Stimulated activated CD8-positive, alpha-beta memory T cell treated with anti-CD3 and anti-CD28 coated beads, Interleukin-7, amount 100 ng/mL, for 4 hours (primary cell): Measurements from ENCODE around the gene NDUFC2.
"Not testable (repeated sequence)": the region's sequence is repeated elsewhere in the genome, so short reads cannot be mapped to it uniquely, and the experiment has no call there.

Experiments used
- DNase-seq, 2 donors: peaks; one replicate each; pipeline ENCODE4 v3.0.0-alpha.2; 2020; ENCODE audit warnings: low read depth in 2 of 2

The NDUFC2 gene

DNA sequence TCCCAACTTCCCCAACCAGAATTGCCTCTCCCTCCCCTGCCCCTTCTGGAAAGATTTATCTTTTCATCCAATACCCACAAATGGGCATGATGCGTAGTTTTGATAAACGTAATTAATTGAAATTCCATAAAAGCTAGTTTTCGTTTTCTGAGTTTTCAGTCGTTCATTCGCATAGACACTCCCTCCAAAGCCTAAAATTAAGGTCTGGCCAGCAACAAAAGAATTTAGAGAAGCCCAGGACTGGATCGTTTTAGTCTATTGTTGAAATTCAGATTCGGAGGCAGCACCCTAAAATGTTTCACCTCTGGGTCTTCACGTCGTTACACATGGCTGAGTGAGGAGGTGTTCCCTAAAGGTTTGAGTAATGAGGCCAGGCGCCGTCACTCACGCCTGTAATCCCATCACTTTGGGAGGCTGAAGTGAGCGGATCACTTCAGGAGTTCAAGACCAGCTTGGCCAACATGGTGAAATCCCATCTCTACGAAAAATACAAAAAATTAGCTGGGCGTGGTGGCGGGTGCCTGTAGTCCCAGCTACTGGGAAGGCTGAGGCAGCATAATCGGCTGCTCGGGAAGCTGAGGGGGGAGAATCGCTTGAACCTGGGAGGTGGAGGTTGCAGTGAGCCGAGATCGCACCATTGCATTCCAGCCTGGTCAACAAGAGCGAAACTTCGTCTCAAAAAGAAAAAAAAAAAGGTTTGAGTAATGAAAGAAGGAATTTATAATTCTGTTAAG lies 589 bp upstream of the NDUFC2 start:
- no peak for DNase-seq

DNA sequence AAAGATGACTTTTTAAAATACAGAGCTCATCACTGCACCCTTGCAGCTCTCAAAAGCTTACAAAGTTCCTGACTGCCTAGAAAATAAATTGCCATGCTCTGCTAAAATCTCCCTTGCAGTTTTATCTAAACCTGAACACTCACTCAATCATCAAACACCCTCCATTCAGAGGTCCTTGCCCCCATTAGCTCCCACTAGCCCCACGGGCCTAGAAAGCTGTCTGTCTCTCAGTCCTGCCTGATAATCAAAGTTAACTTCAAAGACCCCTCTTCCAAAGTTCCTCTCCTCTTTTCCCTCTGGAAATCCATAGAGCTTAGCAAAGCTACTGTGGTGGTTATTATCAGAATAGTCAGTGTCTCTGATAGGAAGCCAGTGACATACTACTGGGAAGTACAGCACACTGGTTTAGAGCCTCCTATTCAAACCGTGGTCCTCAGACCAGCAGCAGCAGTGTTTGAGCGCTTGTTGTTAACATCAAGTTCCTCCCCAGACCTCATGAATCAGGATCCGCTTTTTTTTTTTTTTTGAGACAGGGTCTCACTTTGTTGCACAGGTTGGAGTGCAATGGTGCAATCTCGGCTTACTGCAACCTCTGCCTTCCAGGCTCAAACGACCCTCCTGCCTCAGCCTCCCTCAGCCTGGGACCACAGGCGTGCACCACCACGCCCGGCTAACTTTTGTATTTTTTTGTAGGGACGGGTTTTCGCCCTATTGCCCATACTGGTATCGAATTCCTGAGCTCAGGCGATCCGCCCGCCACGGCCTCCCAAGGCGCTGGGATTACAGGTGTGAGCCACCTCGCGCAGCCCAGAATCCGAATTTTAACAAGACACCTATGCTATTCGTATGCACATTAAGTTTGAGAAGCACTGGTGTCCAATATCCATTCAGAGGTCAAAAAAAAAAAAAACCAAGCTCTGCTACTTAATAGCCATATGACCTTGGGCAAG lies 1.2 kb downstream of the NDUFC2 start:
- DNase-seq = no peak

DNA sequence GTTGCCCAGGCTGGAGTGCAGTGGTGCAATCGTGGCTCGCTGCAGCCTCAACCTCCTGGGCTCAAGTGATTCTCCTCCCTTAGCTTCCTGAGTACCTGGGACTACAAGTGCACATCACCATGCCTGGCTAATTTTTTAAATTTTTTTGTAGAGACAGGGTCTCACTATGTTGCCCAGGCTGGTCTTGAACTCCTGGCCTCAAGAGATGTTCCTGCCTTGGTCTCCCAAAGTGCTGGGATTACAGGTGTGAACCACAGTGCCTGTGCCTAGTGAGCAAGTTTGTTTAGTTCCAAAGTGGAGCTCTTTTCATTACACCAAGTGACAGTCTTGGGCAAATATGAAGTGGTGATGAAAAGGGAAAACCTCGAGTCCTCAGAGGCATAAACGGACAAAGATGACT lies 2.1 kb downstream of the NDUFC2 start:
- not testable (repeated sequence) for DNase-seq

DNA sequence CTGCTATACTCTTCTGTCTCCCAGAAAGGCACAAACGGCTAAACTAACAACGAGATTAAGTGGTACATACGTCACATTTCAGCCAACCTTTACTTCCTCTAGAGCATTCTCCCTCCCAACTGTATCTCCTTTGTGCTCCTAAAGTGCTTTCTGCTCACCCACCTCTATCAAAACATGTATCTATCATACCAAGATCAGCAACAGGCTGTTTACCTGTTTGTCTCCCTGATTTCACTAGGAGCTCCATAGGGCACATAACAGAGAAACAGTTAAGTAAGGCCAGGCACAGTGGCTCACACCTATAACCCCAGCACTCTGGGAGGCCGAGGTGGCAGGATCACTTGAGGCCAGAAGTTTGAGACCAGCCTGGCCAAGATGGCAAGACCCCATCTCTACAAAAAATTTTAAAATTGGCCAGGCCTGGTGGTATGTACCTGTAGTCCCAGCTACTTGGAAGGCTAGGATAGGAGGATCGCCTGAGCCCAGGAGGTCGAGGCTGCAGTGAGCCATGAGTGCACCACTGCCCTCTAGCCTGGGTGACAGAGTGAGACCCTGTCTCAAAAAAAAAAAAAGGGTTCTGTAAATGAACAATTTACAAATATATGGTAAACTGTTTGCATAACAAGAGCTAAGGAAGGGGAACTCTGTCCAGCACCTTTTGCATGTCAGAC lies 2.8 kb downstream of the NDUFC2 start:
- DNase-seq = no peak

DNA sequence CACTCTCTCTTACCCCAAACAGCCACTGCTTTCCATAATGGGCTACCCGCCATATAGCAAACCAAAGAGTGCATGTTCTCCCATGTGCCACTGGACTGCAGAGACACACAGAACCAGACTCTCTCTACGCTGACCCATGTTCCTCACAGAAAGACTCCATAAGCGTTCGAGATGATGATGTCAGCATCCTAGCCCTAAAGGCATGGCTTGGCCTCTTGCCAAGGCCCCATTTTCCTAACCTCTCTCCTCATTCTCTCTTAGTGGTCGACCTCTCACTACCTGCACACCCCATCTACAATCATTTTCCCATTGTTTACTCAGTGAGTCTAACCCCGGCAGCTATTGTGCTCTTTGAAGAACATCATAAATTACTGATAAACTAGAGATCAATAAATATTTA lies 4.9 kb downstream of the NDUFC2 start:
- DNase-seq = no peak

DNA sequence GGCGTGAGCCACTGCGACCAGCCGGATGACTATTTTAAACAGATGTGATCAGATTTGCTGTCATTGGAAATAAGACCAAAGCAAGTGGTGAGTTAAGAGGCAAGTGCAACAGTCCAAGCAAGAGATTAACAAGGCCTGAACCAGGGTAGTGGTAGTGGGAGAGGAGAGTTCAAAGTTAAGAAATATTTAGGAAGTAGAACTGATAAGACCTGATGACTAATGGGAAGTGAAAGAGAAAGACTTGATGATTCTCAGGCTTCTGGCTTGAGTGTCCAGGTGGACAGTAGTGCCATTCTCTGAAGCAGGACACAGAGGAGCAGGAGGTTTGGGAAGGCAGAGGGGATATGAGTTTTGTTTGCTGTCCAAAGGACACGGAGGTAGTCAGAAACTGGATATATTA lies 7.2 kb downstream of the NDUFC2 start:
- no peak for DNase-seq

DNA sequence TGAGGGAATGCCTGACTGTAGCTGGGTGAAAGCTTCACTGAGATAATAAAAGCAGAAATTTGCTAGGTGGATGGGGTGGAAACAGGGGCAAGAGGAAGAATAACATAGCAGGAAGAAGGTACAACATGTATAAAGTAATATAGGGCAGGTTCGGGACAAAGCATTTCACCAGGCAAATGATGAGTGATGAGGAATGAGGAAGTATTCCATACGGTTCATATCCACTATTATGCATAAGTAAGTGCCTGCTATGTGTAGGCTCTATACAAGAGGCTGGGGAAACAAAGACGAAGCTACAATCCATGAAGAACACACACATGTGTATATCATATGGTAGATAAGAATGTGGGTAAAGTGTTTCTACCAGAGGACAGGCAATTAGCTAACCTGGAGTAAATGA lies 7.9 kb downstream of the NDUFC2 start:
- no peak for DNase-seq

DNA sequence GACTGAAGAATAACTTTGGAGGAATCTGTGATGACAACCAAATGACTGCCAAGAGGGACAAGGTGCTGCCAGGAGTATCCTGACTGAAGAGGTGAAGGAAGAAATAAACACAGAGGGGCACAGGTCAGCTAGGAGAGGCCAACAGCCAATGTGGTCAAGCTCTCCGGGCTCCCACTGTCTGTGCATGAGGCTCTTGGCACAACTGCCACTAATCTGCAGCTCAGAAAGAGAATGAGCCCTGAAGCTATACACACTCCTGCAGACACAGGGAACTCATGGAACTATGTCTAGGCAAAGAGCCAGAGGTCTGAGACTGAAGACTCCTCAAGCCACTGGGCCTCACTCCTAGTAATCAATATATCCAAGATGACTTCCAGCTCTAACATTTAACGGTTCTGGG lies 9.0 kb downstream of the NDUFC2 start:
- no peak for DNase-seq

DNA sequence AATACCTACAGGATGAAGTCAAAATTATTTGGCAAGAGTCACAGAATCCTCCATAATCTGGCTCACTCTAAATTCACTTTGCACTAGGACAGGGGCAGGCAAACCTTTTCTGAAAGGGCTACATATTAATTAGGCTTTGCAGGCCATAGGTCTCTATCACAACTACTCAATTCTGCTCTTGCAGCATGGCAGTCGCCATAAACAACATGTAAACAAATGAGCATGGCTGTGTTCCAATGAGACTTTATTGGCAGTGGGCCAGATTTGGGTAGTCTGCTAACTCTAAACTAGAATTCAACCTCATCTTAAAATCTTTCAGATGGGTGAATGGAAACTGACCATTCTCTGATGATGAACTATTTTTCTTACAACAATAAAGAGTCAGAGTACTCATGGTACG lies 10.2 kb downstream of the NDUFC2 start:
- DNase-seq = no peak

DNA sequence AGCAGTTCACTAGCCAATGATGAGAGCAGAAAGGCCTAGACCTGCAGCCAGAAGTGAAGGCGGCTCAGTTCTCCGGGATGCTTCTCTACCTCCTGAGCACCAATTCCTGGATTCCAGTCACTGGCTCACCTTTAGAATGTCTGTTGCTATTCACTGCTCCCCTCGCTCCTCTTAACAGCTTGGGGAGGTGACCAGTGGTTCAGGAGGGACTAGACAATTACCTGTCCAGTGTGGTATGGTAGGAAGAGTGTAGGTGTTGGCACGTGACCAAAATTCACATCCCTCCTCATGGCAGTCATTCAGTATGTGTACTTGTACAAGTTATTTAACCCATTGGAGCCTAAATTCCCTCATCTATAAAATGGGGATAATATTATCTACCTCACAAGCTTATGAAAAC lies 12.0 kb downstream of the NDUFC2 start:
- DNase-seq = no peak

DNA sequence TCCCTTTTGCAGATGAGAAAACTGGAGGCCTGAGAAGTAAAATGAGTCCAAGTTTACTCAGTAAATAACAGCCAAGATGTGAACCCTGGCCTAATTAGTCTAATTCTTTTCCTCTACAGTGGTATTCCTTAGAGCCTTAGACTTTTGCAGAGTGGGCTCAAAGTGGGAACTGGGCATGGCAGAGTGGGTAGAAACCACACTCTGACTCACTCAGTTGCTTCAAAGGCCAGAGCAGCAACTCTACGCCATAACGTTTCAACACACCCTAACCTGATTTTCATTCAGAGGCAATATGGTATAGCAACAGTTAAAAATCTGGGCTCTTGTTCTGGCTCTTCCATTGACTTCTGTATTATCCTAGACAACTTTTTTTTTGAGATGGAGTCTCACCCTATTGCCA lies 13.2 kb downstream of the NDUFC2 start:
- DNase-seq = no peak

DNA sequence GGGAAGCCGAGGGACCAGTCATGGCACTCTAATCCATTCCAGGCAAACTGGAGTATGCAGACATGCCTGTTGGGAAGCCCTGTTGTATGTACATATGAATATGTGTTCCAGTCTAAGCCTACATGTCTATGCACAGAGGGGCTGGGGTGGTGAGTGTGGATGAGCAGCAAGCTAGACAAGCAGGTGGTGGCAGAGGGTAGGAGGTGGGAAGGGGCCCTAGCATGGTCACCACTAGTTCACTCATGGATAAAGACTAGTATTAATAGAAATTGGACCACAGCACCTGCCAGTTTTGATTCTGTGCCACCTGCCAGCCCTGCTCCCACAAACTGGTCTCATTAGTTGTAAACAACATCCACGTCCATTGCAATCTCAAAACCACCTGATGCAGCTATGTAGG lies 14.5 kb downstream of the NDUFC2 start:
- DNase-seq = no peak

DNA sequence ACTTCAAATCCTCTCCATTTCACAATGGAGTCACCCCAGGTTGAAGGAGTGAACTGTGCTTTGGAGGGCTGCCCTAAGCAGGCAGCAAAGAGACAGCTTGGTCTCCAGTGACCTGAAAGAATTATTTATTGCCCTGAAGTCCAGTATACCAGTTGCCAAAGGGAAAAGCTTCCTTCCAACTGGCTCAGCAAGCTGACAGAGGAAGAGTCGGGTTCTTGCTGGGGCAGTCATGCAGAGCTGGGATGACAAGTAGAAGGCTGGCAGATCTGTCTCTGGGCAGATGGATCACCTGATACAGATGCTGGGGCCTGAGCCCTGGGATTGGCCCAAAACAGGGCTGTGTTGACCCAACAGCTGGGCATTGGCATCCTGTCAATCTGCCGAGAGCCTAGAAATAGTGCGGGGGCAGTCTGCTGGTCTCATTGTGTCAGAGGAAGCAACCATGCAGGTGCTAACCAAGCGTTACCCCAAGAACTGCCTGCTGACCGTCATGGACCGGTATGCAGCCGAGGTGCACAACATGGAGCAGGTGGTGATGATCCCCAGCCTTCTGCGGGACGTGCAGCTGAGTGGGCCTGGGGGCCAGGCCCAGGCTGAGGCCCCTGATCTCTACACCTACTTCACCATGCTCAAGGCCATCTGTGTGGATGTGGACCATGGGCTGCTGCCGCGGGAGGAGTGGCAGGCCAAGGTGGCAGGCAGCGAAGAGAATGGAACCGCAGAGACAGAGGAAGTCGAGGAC lies 16.1 kb downstream of the NDUFC2 start, which contains the start of gene THRSP:
TSS of gene THRSP (plus strand) at position 422 of the 742 bp plus-strand sequence. CDS start at position 443, 21 bp downstream.
- DNase-seq = no peak

DNA sequence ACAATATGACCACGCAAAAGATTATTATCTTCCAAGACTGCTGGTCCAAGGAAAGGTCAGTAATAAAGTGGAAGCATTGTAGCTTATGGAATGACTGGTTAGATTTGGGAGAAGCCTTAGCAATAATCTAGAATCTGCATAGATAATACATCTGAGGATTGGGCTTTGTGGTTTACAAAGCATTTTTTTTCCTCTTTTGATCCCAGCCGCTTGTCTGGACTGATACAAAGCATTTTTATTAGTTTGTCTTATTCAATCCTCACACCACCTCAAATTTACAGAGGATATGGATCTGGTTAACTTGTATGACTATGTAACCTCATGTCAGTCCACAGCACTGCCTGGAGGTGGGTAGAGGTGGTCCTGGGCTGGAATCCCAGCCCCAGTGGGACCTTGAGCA lies 17.0 kb downstream of the NDUFC2 start:
- no peak for DNase-seq

DNA sequence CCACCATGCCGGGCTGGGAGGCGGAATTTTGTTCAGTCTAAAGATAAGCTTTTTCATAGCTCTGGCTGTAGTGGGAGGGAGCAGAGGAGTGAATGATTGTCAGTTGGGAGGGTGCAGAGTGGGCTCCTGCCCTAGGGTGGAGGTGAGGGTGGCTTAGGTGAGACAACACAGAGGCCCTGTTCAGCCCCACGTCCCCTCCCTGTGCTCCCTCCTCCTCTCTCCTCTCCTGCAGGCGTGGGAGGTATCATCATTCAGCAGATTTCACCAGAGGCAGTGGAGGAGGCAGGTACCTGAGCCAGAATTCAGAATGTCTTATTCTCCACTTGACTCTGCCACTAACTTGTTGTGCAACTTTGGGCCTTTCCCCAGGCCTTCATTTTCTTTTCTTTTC lies 17.7 kb downstream of the NDUFC2 start:
- no peak for DNase-seq

DNA sequence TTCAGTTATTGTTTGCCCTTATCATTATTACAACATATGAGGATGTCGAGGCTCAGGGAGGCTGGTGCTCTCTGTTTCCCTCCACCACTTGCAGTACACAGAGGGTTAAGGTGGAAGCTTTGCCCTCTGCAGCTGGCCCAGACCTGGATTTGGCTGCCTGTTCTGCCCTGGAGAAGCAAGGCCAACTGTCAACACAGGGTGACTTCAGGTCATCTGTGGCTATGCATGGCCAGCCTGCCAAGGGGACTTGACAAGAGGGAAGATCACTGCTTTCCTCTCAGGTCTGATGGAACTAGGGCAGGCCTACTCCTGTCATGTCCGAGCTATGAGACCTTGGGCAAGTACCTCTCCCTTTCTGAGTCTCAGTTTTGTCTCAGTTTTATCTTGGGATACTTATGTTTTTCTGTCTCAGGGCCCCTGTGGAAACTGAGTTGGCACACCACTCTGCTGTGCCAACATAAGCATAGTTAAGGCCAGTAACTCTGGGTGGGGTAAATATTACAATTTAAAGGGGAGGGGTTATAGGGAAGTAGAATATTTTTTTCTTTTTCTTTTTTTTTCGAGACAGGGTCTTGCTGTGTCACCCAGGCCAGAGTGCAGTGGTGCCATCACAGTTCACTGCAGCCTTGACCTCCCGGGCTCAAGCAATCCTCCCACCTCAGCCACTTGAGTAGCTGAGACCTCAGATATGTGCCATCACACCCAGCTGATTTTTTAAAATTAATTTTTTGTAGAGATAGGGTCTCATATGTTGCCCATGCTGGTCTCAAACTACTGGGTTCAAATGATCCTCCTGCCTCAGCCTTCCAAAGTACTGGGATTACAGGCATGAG lies 18.4 kb downstream of the NDUFC2 start:
- no peak for DNase-seq

DNA sequence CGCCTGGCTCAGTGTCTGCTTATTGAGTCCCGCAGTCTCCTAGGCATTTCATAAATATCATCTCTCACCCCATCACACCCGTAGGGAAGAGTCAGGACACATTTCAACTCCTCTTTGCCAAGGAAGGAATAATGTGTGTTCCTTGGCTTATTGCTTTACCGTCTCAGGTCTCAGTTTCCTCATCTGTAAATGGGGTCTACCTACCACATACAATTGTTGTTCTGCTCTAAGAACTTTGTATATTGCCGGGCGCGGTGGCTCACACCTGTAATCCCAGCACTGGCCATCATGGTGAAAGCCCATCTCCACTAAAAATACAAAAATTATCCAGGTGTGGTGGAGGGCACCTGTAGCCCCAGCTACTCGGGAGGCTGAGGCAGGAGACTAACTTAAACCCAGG lies 19.1 kb downstream of the NDUFC2 start:
- no peak for DNase-seq

DNA sequence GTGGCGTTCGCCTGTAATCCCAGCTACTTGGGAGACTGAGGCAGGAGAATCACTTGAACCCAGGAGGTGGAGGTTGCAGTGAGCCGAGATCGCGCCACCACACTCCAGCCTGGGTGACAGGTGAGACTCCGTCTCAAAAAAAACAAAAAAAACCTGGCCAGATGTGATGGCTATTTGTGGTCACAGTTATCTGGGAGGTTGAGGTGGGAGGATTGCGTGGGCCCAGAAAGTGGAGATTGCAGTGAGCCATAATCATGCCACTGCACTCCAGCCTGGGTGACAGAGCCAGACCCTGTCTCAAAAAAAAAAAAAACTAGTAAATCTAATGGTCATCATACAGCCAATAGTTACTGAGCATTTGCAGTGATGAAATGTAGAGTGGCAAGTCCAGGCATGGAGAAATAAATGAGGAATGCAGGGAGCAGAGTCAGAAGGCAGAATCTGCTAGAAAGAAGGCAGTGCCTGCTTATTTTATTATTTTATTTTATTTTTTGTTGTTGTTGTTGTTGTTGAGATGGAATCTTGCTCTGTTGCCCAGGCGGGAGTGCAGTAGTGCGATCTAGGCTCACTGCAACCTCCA lies 19.8 kb downstream of the NDUFC2 start:
- DNase-seq = not testable (repeated sequence)

DNA sequence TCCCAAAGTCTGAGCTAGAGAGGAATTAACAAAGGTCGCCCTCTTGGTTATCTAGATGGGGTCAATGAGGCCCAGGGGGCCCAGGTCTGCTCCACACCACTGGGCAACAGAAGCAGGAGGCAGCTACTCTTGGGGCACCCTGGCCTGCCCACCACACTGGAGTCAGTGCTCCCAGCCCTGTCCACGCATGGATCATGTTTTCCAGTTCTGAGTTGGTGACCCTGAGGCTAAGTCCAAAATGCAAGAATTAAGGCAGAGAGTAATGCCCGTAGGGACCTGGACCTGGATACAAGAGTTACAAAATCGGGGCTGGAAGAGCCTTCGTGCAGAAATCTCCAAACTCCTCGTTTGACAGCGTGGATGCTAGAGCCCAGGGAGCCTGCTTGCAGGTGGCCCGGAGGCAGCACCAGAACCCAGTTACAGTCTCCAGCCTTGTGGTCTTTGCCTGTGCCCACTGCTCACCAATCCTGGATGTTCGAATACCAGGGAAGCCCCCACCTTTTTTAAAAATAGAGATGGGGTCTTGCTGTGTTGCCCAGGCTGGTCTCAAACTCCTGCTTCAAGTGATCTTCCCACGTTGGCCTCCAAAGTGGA lies 22.1 kb downstream of the NDUFC2 start:
- no peak for DNase-seq

DNA sequence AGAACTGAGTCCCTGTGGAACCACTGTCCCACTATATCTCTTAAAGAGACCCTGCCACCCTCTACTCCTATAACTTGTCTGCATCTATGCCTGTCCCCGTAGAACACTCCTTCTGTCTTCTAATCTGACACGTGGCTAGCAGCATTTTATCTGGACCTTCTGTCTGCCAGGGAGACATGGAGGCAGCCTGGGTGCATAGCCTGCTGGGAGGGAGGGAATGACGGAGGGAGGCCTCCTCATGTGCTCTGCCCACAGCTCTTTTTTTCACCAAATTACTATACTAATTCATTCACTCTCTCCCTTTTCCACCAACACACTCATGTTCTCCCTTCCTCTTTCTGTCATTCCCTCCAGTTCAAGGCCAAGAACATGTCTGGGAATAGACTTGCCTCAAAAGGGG lies 23.6 kb downstream of the NDUFC2 start:
- DNase-seq = no peak
